ENCODE measurements around the gene ADH1C.
A peak's percentile ranks its signal among the peaks of the same experiment; 100 is the strongest.
"Not testable (repeated sequence)": the region's sequence is repeated elsewhere in the genome, so short reads cannot be mapped to it uniquely, and the experiment has no call there.

ADH1C gene

DNA sequence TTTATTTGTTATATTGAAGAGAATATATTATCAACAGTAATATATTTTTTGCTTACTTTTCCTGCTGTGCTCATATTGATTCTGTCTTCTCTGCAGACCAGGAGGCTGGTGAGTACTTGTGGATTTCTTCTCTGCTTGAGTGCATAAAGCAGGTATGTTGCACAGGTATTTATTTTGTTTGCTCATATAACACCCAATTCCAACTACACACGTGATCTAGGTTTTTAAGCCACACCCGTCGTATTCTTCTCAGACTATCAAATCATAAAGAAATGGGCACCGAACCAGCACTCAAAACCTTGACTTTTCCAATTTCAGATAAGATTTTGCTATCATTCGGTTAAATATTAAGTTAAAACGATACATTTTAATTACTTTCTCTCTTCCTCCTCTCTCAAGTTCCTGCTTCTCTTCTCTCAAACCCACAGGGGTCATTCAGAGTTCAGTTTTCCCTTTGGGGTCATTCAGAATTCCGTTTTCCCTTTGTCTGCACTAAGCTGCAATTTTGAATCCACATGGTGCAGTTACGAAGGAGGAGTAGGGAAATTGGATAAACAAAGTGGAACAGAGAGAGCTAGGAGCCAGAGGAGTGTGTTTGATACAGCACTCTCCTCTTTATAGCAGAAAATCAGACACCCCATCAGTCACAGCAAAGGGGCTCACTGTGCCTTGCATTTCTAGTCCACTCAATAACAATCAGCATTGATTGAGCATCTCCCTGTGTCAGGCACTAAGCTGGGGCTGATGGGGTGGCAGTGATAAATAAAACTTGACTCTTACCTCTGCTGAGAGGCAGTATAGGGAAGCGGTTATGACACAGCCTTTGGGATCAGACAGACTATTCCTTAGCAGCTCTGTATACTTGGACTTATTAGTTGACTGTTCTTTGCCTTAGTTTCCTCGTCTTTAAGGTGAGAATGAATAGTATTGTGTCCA is at the start of gene ADH1C:
Gene ADH1C, minus strand, starts transcription at position 145 of the 936 bp plus-strand sequence. Its CDS starts 71 bp downstream, at position 74.
- DNase-seq (ENCODE audit: low read depth): no peak

DNA sequence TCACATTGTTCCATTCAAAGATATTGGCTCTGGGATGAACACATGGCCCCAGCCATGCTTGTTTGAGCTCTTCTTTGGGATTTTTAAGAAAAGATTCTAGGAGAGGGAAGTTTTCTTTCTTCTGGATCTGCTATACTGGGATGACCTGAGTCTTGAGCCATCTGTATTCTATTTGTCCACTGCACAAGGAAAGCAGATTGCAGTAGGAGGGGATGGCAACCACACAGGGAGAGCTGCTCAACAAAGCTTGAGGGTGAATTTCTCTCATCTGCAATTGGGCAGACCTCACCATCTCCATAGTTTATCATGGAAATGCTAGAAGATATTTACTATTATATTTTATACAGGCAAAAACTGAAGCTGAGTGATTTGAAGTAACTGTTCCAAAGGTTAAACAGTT is 48.3 kb upstream of the ADH1C start:
- DNase-seq (ENCODE audit: low read depth): no peak

DNA sequence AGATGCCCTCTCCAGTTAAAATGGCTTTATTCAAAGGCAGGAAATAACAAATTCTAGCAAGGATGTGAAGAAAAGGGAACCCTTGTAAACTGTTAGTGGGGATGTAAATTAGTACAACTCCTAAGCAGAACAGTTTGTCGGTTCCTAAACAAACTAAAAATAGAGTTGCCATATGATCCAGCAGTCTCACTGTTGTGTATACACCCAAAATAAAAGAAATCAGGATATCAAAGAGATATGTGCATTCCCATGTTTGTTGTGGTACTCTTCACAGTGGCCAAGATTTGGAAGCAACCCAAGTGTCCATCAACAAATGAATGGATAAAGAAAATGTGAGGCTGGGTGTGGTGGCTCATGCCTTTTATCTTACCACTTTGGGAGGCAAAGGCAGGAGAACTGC is 46.5 kb upstream of the ADH1C start:
- no peak for DNase-seq (ENCODE audit: low read depth)

DNA sequence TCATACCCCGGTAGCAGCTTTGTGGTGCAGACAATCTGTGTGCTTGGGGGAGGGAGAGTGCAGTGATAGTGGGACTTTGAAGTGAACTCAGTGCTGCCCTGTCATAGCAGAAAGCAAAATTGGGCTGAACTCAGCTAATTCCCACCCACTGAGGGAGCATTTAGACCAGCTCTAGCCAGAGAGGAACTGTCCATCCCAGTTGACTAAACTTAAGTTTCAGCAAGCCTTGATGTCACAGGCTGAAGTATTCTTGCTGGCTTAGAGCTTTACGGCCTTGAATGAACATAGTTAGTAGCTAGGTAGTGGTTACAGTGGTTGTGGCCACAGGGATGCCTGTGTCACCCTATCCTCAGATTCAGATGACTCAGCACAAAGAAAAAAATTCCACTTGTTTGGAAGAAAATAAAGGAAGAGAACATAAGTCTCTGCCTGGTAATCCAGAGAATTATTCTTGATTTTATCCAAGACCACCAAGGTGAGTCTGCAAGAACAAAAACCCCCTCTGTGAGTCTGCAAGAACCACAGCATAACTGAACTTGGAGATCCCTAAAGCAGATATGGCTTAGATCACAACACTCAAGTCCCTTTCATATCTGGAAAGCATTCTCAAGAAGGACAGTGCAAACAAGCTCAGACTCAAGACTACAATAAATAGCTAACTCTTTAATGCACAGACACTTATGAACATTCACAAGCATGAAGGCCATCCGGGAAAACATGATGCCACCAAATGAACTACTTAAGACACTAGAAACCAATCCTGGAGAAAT is 43.2 kb upstream of the ADH1C start:
- peak; percentile 54 for DNase-seq (ENCODE audit: low read depth)

DNA sequence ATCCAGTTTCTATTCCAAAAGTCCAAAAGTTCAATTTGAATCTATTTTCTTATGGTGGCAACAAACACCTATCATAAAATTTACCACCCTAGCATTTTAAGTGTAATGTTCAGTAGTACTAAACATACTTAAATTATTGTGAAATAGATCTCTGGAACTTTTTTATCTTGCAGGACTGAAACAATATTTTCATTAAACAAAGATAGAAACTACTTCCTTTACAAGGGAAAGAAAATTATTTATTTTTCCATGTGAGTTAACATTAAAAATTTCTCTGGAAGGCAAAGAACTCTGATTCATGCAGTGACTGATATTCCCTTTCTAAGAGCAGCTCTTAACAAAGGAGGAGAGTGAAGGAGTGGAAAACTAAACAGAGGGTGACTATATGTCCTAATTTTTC is 42.4 kb upstream of the ADH1C start:
- DNase-seq (ENCODE audit: low read depth): no peak

DNA sequence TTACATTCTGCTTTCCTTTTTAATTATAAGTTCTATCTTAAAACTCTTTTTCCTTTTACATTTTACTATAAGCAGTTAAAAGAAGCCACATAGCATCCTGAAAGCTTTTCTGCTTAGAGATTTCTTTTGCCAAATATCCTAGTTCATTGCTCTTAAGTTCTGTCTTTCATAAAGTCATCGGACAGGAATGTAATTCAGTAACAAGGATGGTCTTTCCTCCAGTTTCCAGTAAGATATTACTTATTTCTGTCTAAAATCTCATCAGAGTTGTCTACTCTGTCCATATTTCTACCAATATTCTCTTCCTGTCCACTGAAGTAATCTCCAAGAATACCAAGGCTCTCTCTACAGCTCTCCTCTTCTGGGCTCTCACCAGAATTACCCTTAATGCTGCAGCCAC is 37.5 kb upstream of the ADH1C start:
- no peak for DNase-seq (ENCODE audit: low read depth)

DNA sequence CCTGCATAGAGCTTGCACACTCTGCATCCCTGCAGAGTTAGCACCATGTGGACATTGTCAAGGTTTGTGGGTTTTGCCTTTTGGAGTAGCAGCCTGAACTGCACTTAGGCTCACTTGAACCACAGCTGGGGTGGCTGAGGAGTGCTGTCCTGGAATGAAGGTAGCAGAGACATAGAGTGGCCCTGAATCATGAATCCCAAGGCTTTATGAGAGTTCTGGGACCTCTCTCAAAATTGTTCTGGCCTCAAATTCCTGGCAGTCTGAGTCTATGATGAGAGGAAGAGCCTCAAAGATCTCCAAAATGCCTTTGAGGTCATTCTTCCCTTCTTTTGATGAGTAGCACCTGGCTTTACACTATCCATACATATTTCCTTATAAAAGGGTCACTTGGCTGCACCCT is 37.1 kb upstream of the ADH1C start:
- no peak for DNase-seq (ENCODE audit: low read depth)

DNA sequence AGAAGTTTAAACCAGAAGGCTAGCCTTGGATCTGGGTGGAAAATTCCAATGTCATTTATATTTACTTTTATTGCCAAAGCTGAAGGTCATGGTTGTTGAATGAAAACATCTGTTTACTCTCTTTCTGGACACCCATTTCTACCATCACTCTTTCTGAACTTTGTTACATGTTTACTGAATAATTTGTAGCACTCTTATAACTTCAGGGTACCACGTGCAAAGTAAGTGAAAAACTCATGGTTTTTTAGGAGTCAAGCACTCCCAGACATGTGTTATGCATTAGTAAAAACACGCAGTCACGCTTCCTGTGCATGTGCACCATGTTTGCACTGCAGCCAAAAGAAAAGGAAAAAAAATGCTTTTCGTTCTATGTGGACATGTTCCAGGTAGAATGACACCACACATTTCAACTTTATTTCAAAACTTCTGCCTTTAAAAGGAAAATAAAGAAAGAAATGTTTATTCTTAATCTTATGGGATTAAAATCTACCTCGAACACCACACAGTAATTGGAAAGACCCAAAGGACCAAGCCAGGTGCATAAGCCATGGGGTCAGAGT is 31.4 kb upstream of the ADH1C start:
- peak; percentile 91 for DNase-seq (ENCODE audit: low read depth)

DNA sequence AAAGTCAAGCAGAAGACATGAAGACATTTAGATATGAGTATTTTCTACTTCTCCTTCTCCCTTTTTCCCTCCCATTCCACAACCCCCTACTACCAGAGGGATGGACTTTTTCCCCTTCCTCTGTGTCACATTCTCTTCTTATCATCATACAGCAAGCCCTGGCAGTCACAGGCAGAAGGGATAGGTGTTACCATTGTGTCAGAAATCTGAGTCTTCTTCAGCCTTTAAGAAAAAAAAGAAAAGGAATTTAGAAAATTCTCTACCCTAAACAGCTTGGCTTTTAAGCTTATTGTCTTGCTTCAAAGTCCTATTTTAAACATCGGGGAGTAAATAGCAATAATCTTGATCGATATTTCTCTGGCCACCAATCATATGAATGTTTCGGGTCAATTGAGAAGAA is 30.9 kb upstream of the ADH1C start:
- no peak for DNase-seq (ENCODE audit: low read depth)

DNA sequence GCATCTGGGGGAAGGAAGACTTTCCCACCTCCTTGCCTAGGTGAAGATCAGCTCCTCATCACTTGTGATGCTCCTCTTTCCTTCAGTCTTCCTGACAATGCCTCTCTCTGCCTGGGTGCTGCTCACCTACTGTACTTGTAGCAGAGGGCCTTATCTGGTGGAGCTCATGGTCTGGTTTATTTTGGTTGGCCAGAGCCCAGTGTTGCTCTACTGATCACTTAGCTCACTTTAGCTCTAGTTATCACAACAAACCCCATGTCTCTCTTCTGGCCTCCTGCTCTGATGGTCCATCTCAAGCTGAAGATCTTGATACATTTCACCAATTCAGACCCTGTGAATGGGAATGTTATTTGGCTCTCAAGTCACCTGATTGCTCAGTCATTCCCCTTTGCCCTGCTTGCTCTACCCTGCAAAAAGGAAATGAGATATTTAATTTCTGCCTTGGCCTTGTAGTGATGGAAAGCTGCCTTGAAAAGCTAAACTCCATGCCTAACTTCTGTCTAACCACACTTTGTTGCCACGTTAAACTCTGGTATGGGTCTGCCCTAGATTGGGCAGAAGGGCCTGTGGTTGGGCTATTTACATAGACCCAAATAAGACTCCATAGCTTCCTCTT is 30.3 kb upstream of the ADH1C start:
- DNase-seq (ENCODE audit: low read depth): peak; percentile 44

DNA sequence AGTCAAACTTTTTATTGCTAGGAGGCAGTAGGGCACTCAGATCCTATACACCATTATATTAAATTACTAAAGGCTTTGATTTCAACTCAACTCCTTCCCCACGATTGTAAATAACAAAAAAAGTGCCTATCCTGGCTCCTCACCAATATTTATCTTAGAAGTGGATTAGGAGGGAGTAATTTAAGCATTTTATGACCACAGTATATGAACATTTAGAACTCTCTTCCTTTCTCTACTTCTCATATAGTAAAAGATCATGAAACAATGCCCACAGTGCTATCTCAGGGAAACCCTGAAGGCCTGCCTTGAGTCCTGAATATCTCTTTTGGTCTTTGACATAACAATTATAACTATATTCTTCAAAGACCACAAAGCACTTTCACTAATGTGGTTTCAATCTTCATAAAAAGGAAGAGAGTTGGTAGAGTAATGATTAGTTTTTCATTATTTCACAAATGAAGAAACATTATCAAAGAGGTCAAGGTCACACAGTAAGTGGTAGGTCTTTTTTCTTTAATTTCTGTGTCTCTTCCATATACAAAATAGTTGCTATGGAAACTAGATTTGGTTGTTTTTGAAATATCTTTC is 29.1 kb upstream of the ADH1C start:
- DNase-seq (ENCODE audit: low read depth): no peak

DNA sequence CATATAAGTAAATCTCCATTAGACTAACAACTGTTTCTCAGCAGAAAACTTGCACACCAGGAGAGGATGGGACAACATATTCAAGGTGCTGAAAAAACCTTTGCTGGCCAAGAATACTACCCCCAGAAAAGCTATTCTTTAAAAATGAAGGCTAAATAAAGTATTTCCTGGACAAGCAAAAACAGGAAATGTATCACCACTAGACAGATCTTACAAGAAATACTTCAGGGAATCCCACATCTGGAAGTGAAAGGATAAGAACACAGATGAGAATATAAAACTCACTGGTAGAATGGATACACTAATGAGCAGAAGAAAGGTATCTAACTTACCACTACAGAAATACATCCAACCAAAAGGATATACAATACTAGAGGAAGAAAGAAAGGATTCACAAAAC is 27.0 kb upstream of the ADH1C start:
- DNase-seq (ENCODE audit: low read depth): no peak

DNA sequence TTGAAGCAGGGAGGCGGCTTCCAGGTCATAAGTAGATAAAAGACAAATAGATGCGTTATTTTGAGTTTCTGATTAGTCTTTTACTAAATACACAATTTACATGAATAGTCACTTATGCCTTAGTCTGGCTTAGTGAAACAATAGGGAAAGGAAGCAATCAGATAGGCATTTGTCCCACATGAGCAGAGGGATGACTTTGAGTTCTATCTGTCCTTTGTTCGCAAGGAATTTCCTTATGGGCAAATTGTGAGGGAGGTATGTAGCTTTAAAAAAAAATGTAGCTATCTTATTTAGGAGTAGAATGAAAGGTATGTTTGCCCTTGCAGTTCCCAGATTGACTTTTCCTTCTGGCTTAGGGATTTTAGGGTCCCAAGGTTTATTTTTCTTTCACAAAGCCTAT is 26.3 kb upstream of the ADH1C start:
- DNase-seq (ENCODE audit: low read depth): no peak

DNA sequence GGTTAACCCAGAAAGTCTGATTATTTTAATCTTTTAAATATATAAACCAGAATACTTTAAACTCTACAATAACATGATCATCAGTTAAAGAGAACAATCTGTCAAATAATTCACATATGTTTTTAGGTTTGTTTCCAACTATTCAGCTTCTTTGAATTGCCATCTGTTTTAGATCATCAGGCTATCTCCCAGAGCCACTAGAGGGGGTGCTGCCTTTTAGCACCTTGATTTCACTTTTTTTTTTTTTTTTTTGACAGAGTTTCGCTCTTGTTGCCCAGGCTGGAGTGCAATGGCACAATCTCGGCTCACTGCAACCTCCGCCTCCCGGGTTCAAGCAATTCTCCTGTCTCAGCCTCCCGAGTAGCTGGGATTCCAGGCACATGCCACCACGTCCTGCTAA is 24.8 kb upstream of the ADH1C start:
- peak; percentile 44 for DNase-seq (ENCODE audit: low read depth)

DNA sequence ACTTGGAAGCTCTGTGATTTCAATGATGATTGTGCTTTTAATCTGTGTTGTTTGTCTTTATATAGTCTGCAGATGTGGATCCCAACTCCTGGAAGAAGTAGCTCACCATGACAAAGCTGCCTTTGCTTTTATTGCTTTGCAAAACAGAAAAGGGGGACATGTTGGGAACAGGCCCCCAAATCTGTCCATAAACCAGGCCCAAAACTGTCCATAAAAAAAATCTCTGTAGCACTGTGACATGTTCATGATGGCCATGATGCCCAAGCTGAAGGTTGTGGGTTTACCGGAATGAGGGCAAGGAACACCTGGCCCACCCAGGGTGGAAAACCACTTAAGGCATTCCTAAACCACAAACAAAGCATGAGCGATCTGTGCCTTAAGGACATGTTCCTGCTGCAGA is 19.9 kb upstream of the ADH1C start:
- not testable (repeated sequence) for DNase-seq (ENCODE audit: low read depth)

DNA sequence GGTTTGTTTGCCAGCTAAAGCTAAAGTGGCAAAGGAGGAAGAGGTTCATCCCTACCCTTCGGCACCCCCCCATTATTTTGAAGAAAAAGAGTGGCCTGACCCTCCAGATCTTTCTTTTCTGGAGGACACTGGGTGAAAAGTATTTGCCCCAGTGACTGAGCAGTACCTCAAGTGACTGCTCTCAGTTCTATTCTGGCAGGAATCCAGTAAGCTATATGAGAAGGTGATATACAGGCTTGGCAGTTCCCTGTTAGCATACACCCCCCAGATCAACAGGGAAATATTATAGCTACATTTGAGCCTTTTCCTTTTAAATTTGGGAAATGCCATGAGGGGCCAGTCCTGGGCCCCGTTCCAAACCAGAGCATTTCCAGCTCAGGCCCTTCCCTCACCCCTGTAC is 15.3 kb upstream of the ADH1C start:
- not testable (repeated sequence) for DNase-seq (ENCODE audit: low read depth)

DNA sequence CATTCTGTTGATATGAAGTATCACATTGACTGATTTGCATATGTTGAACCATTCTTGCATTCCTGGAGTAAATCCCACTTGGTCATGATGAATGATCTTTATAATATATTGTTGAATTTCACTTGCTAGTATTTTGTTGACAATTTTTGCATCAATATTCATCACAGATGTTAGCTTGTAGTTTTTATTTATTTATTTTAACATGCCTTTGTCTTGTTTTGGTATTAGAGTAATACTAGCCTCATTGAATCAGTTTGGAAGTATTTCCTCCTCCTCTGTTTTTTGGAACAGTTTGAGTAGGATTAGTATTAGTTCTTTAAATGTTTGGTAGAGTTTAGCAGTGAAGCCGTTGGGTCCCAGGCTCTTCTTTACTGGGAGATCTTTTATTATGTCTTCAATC is 13.9 kb upstream of the ADH1C start:
- DNase-seq (ENCODE audit: low read depth): no peak

DNA sequence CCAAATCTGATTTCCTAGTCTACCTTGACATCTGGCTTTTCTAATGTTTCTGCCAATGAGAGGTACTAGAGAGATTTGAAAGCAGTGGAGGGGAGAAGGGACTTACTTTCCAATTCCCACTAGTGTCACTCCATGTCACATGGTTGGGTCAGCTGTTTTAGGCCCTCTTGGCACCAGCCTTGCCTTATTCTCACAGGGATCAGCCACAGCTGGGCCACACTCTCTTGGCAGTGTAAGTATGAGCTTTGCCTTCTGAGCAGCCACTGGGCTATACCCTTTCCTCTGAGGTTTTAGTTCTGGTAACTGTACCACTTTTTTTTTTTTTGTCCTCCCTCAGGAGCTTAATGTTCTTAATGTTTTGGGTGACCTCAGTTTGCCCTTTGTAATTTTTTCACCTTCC is 10.2 kb upstream of the ADH1C start:
- no peak for DNase-seq (ENCODE audit: low read depth)

DNA sequence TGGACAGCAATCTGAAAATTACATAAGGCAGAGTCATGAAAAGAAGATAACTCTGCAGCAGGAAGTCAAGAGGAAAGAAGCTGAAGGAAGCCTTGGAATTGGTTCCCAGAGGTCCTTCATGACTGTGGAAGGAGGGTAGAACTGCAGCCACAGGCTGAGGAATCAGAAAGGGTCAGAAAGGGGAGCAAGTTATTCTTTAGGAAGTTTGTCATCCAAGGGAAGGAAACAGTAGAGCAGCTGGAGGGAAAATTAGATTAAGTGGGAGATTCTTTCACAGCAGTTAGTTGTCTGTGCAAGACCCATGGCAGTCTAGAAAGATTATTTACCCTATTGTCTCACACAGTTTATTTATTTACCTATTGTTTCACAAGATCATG is 9.3 kb upstream of the ADH1C start:
- DNase-seq (ENCODE audit: low read depth): no peak

DNA sequence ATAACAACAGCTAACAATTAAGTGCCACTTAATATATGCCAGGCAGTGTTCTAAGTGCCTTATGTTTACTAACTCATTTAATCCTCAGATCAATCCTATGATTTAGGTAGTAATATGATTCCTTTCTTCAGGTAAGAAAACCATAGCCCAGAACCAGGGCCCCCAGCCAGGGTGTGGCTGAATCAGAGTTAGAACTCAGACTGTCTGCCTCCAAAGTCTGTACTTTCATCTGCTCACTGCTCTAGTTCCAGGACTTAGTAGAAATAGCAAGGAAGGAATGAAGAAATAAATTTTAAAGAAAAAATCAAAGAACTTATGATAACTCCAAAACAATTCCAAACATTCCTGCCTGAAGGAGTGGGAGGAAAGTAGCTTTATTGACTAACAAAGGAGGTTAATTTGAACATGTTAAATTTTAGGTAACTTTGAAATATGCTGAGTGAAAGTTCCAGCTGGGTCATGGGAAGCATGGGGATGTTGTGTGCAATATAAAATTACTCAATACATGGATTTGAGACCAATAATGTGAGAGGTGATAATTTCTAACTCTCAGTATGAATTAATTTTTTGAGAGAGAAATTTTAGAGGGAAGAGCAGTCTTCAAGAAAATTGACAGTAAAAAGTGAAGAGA is 8.8 kb upstream of the ADH1C start:
- DNase-seq (ENCODE audit: low read depth): no peak

DNA sequence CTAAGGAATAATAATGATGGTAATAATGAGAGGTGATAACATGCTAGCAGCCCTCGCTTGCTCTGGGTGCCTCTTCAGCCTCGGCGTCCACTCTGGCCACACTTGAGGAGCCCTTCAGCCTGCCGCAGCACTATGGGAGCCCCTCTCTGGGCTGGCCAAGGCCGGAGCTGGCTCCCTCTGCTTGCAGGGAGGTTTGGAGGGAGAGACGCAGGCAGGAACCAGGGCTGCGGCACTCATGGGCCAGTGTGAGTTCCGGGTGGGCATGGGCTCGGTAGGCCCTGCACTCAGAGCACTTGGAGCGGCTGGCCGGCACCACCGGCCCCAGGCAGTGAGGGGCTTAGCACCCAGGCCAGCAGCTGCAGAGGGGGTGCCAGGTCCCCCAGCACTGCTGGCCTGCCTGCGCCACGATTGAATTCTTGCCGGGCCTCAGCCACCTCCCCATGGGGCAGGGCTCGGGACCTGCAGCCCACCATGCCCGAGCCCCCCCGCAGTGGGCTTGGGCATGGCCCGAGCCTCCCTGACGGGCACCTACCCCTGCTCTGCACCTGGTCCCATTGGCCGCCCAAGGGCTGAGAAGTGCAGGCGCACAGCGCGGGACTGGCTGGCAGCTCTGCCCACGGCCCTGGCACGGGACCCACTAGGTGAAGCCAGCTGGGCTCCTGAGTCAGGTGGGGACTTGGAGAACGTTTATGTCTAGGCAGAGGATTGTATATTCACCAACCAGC is 7.1 kb upstream of the ADH1C start:
- no peak for DNase-seq (ENCODE audit: low read depth)

Measured in iris pigment epithelial cell (primary cell).